Measurements from ENCODE around the gene ZNF845. TPM values are rescaled to one million over a fixed set of nuclear protein-coding genes. Genes with fewer than 3 reads are reported as not detected.

Gene ZNF845
- total and polyA plus RNA-seq, 12 donors, result 1.5 to 7.6 (median 5.0) TPM

DNA sequence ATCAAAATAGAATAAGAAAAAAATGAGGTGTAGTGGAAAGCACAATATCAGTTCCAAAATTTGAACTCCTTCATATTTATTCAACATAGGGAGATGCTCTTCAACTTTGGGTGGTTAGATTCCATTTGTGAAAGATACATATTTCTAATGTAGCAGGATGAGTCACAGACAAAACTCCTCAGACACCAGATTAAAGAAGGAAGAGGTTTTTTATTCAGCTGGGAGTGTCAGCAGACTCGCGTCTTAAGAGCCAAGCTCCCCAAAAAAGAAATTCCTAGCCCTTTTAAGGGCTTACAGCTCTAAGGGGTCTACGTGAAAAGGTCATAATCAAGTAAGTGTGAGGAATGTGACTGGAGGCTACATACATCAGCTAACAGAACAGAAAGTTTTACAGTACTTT lies 54.6 kb downstream of the ZNF845 start:
- no peaks in the 10 kb centered on the region for H3K27me3 ChIP-seq
- no peak for TF ChIP-seq CTCF (IDR thresholded peaks at IDR 0.05)
- no peak for TF ChIP-seq POLR2A (IDR thresholded peaks at IDR 0.05)
- WGBS, 4 donors, result 40 to 61% (median 53%) methylated on average over 3 of the region's 3 CpGs
- H3K9me3 ChIP-seq (replicated peaks in 1 of 3), result peaks cover 0 to 10% (median 0%) of the 10 kb centered on the region in 3 donors
- H3K4me1 ChIP-seq (replicated peaks in 1 of 2), result no peaks in the 10 kb centered on the region
- no peak overlapping the region for H3K27ac ChIP-seq
- intact Hi-C loops (cut with DNase I), result no loop called here
- no peaks in the 10 kb centered on the region for H3K36me3 ChIP-seq (replicated peaks in 1 of 2)
- no peak overlapping the region for H3K4me3 ChIP-seq
- DNase-seq, result no peak

GRCh38 chr19:53388904-53389303 lies 55.4 kb downstream of the ZNF845 start:
- TF ChIP-seq POLR2A (IDR thresholded peaks at IDR 0.05), result no peak
- TF ChIP-seq CTCF (IDR thresholded peaks at IDR 0.05), result no peak
- Histone ChIP-seq H3K4me1 (replicated peaks in 1 of 2) (peaks cover 0 to under 1% of the 10 kb centered on the region in 2 donors), H3K9me3 (replicated peaks in 1 of 3) (peaks cover 0 to 2% (median 0%) of the 10 kb centered on the region in 3 donors), H3K36me3 (replicated peaks in 1 of 2) (no peaks in the 10 kb centered on the region), H3K4me3 (no peak overlapping the region), H3K27ac (no peak overlapping the region), H3K27me3 (no peaks in the 10 kb centered on the region)
- intact Hi-C loops (cut with DNase I), result no loop called here
- 78 to 91% (median 89%) methylated on average over 5 of the region's 5 CpGs for WGBS, 4 donors
- DNase-seq, result no peak

DNA sequence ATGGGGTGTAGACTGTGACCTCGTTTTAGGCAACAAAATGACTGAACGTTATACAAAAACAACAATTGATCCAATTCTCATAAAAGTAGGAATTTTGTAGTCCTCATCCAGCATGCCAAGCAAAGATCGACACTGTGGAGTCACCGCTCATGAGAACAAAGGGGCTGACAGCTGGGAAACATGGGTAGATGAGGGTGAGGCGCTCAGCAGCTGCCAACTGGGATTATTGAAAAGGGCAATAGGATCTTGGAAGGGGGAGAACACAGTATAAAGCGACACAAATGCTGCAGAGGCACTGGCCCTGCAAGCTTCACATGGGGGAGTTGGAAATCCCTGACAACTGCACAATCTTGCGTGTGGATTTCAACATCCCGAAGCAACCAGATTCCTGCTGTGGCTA lies 56.0 kb downstream of the ZNF845 start:
- no peak overlapping the region for H3K27ac ChIP-seq
- no peaks in the 10 kb centered on the region for H3K27me3 ChIP-seq
- H3K4me3 ChIP-seq, result no peak overlapping the region
- TF ChIP-seq CTCF (IDR thresholded peaks at IDR 0.05), result no peak
- TF ChIP-seq POLR2A (IDR thresholded peaks at IDR 0.05), result no peak
- 79 to 90% (median 88%) methylated on average over 8 of the region's 8 CpGs for WGBS, 4 donors
- no peak for DNase-seq
- intact Hi-C loops (cut with DNase I), result no loop called here
- H3K36me3 ChIP-seq (replicated peaks in 1 of 2), result no peaks in the 10 kb centered on the region
- no peaks in the 10 kb centered on the region for H3K9me3 ChIP-seq (replicated peaks in 1 of 3)
- peaks cover 6 to 7% of the 10 kb centered on the region in 2 donors for H3K4me1 ChIP-seq (replicated peaks in 1 of 2)

GRCh38 chr19:53389978-53390377 lies 56.4 kb downstream of the ZNF845 start:
- intact Hi-C loops (cut with DNase I), result no loop called here
- no peak overlapping the region for H3K4me3 ChIP-seq
- H3K36me3 ChIP-seq (replicated peaks in 1 of 2), result no peaks in the 10 kb centered on the region
- H3K27ac ChIP-seq, result no peak overlapping the region
- TF ChIP-seq CTCF (IDR thresholded peaks at IDR 0.05) (no peak), POLR2A (IDR thresholded peaks at IDR 0.05) (no peak)
- no peak for DNase-seq
- H3K27me3 ChIP-seq, result no peaks in the 10 kb centered on the region
- peaks cover 6 to 8% of the 10 kb centered on the region in 2 donors for H3K4me1 ChIP-seq (replicated peaks in 1 of 2)
- H3K9me3 ChIP-seq (replicated peaks in 1 of 3), result no peaks in the 10 kb centered on the region
- 33 to 55% (median 37%) methylated on average over 20 to 22 of the region's 22 CpGs for WGBS, 4 donors

Measured in adrenal gland (tissue), 12 donors.